Activated B cell treated with CpG ODN at 0.5 μM for 24 hours (primary cell): ENCODE measurements around the gene CHD6. TPM values are rescaled to one million over a fixed set of nuclear protein-coding genes. Genes with fewer than 3 reads are reported as not detected.
A peak's percentile ranks its signal among the peaks of the same experiment; 100 is the strongest.

Experiments
- ATAC-seq: fragments of 200-7000 bp; cut with Tn5 transposase; one replicate; pipeline ENCODE4 v1.10.0; 2021; ENCODE audit warnings: low read depth, mild to moderate bottlenecking, moderate library complexity
- CTCF ChIA-PET: fragments of 350-600 bp; sonication (Branson Sonifier 250); formaldehyde crosslinking; loops from one replicate; lab custom pipeline; 2021; ENCODE audit warnings: antibody characterized with exemption; lab: Charles Lee
- POLR2A ChIA-PET: fragments of 350-600 bp; sonication (Branson Sonifier 250); formaldehyde crosslinking; loops from one replicate; lab custom pipeline; 2021; ENCODE audit warnings: antibody characterized with exemption; lab: Charles Lee
- DNase-seq: peaks from one replicate; pipeline ENCODE4 v3.0.0; 2022
- H3K27ac Mint-ChIP-seq: one replicate; pipeline ENCODE4 v1.8.0; 2020; ENCODE audit warnings: mixed read lengths
- H3K27me3 Mint-ChIP-seq: one replicate; pipeline ENCODE4 v1.8.0; 2021; ENCODE audit warnings: mixed read lengths
- H3K36me3 Mint-ChIP-seq: one replicate; pipeline ENCODE4 v1.8.0; 2021; ENCODE audit warnings: low read depth, mixed read lengths
- H3K4me1 Mint-ChIP-seq: one replicate; pipeline ENCODE4 v1.8.0; 2021; ENCODE audit warnings: mixed read lengths
- H3K4me3 Mint-ChIP-seq: one replicate; pipeline ENCODE4 v1.8.0; 2020; ENCODE audit warnings: mild to moderate bottlenecking, mixed read lengths
- H3K9me3 Mint-ChIP-seq: one replicate; pipeline ENCODE4 v1.8.0; 2020; ENCODE audit warnings: mixed read lengths
- intact Hi-C: fragments of 100-400 bp; cut with micrococcal nuclease; formaldehyde crosslinking; loops from one replicate; pipeline ENCODE4 v1.15.1; 2024
- total RNA-seq: library from RNA; stranded (reverse); gene quantifications from 2 replicates; pipeline ENCODE4 v1.2.3, GENCODE V29; 2022
- TF ChIP-seq, protein P1 (sequence below): fragments of 200-600 bp; IDR thresholded peaks from one replicate; pipeline ENCODE4 v1.8.0; 2022; ENCODE audit warnings: antibody characterized with exemption, mild to moderate bottlenecking

The CHD6 gene
- total RNA-seq, 1 donor from 2014 or later: 59.9 TPM

- CTCF ChIA-PET: no interaction called here
- H3K4me3 Mint-ChIP-seq: no peak overlapping the region
- TF ChIP-seq, protein P1, sequence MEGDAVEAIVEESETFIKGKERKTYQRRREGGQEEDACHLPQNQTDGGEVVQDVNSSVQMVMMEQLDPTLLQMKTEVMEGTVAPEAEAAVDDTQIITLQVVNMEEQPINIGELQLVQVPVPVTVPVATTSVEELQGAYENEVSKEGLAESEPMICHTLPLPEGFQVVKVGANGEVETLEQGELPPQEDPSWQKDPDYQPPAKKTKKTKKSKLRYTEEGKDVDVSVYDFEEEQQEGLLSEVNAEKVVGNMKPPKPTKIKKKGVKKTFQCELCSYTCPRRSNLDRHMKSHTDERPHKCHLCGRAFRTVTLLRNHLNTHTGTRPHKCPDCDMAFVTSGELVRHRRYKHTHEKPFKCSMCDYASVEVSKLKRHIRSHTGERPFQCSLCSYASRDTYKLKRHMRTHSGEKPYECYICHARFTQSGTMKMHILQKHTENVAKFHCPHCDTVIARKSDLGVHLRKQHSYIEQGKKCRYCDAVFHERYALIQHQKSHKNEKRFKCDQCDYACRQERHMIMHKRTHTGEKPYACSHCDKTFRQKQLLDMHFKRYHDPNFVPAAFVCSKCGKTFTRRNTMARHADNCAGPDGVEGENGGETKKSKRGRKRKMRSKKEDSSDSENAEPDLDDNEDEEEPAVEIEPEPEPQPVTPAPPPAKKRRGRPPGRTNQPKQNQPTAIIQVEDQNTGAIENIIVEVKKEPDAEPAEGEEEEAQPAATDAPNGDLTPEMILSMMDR: no peak
- no peaks in the 10 kb centered on the region for H3K27me3 Mint-ChIP-seq
- peaks cover 63% of the 10 kb centered on the region for H3K4me1 Mint-ChIP-seq
- no peak for ATAC-seq
- no peak for DNase-seq
- POLR2A ChIA-PET: no interaction called here
- peaks cover 25% of the 10 kb centered on the region for H3K36me3 Mint-ChIP-seq
- peak overlapping the region; percentile 10 for H3K27ac Mint-ChIP-seq
- intact Hi-C loops: loop anchor here (10.0 kb wide), 1 partner anchor 55 kb away; the partner anchor contains the start of gene CHD6
- H3K9me3 Mint-ChIP-seq: peaks cover 5% of the 10 kb centered on the region
Observed at GRCh38 chr20:41559658-41560057, 58.5 kb downstream of the CHD6 start.

DNA sequence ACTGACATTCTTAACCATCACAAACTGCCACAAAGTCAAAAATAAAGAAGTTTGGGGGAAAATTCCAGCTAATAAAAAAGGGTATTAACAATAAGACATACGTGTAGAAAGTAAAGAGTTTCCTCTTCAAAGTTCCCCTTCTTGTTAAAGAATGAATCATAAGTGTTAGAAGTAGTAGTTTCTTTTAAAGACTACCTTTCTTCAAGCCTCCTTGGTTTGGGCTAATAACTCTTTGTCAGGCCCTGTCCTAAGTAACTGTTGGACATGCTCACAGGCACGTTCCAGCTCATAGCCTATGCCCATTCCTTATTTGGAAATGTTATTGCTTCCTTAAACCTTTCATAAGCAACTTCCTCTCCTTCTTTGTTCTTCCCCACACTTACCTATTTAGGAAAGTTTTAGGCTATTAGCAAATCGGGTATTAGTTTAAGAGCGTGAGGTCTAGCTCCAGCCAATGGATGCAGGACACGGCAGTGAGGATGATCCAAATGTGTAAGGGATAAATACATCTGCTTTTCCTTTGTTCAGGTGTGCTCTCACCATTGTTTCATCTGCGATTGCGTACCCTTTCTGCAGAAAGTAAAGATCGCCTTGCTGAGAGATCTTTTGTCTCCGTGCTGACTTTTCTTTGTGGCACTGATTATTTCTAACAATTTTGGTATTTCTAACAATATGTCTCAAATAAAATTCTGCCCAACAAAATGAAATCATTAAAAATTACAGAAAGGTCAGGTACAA, 64.9 kb downstream of the CHD6 start:
- no peak for DNase-seq
- ChIA-PET CTCF (no interaction called here), POLR2A (interaction anchor here (0.6 kb wide), 1 partner anchor 14 kb away, joined by 3 read pairs; no protein-coding TSS in a partner anchor)
- peaks cover 44% of the 10 kb centered on the region for H3K36me3 Mint-ChIP-seq
- peak overlapping the region; percentile 44 for H3K4me3 Mint-ChIP-seq
- peak; percentile 25 for ATAC-seq
- peaks cover 7% of the 10 kb centered on the region for H3K9me3 Mint-ChIP-seq
- H3K27me3 Mint-ChIP-seq: no peaks in the 10 kb centered on the region
- H3K4me1 Mint-ChIP-seq: peaks cover 37% of the 10 kb centered on the region
- H3K27ac Mint-ChIP-seq: peak overlapping the region; percentile 85
- TF ChIP-seq, protein P1: no peak
- intact Hi-C loops: no loop called here

DNA sequence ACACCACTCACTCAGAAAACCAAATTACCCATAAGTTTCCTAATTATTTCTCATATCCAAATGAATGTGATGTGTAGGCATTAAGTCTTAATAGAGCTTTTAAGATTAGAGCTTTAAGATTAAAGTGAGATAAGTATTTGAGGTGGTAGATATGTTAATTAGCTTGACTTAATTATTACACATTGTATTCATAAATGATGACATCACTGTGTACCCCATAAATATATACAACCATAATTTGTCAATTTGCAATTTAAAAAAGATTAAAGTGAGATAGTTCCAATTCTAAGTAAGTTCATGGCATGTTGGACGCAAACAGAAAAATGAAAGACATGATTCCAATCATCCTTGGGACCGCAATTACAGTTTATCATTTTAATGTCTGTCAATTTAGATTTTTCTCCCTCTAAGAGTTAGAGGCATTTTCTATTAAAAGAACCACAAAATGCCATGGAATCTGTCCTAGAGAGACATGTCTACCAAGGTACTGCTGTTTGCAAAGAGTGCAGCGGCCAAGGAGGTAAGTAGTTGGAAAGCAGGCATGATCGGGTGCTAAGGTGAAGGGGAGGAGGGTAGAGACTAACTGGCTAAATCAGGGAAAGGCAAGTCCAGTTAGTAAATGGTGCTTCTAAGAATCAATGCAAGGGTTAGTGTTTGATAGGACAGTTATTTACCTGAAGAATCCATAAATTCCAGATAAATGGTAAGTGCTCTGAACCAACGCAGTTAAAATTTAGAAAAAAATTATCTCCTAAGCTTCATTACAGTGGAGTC, 65.7 kb downstream of the CHD6 start:
- Mint-ChIP-seq H3K36me3 (peaks cover 39% of the 10 kb centered on the region), H3K27me3 (no peaks in the 10 kb centered on the region), H3K4me3 (no peak overlapping the region), H3K4me1 (peaks cover 32% of the 10 kb centered on the region), H3K27ac (peak overlapping the region; percentile 85), H3K9me3 (peaks cover 7% of the 10 kb centered on the region)
- no peak for ATAC-seq
- no peak for DNase-seq
- intact Hi-C loops: no loop called here
- POLR2A ChIA-PET: no interaction called here
- CTCF ChIA-PET: no interaction called here
- TF ChIP-seq, protein P1: no peak

- TF ChIP-seq, protein P1: no peak
- intact Hi-C loops: no loop called here
- no peak for ATAC-seq
- Mint-ChIP-seq H3K9me3 (peaks cover 2% of the 10 kb centered on the region), H3K4me3 (no peak overlapping the region), H3K27ac (no peak overlapping the region), H3K4me1 (peaks cover 30% of the 10 kb centered on the region), H3K27me3 (no peaks in the 10 kb centered on the region), H3K36me3 (peaks cover 38% of the 10 kb centered on the region)
- CTCF ChIA-PET: no interaction called here
- DNase-seq: no peak
- POLR2A ChIA-PET: no interaction called here
Observed at GRCh38 chr20:41551011-41551705, 67.0 kb downstream of the CHD6 start.
